Kidney epithelial cell (primary cell): Measurements from ENCODE around the gene PTPN3. TPM values are rescaled to one million over a fixed set of nuclear protein-coding genes. Genes with fewer than 3 reads are reported as not detected.
A peak's percentile ranks its signal among the peaks of the same experiment; 100 is the strongest.

ENCODE experiments used
- DNase-seq: peaks from one replicate; pipeline ENCODE4 v3.0.0-alpha.2; 2010; ENCODE audit warnings: low read depth
- H3K27me3 ChIP-seq: 2 replicates; pipeline ENCODE4 v1.6.0; 2011; ENCODE audit warnings: low read length; ENCODE audit not compliant: control insufficient read depth, insufficient read depth
- H3K36me3 ChIP-seq: 2 replicates; pipeline ENCODE4 v1.5.1; 2011; ENCODE audit warnings: low read length; ENCODE audit not compliant: control insufficient read depth, insufficient read depth
- H3K4me3 ChIP-seq: 2 replicates; pipeline ENCODE4 v1.5.1; 2011; ENCODE audit warnings: low read depth, mild to moderate bottlenecking, control low read depth, low read length
- total RNA-seq: library from RNA; depleted of rRNA; stranded (reverse); fragments of >200 nt; gene quantifications from 2 replicates; pipeline ENCODE4 v1.2.3, GENCODE V29; 2015
- TF ChIP-seq, protein P1 (sequence below): IDR thresholded peaks from 2 replicates; pipeline ENCODE4 v1.5.1; 2011; ENCODE audit warnings: mild to moderate bottlenecking, moderate library complexity, low read length, control low read depth, inconsistent platforms; ENCODE audit not compliant: insufficient read depth, poor library complexity, severe bottlenecking

Gene PTPN3
- total RNA-seq, 1 donor from 2014 or later = 33.6 TPM

DNA sequence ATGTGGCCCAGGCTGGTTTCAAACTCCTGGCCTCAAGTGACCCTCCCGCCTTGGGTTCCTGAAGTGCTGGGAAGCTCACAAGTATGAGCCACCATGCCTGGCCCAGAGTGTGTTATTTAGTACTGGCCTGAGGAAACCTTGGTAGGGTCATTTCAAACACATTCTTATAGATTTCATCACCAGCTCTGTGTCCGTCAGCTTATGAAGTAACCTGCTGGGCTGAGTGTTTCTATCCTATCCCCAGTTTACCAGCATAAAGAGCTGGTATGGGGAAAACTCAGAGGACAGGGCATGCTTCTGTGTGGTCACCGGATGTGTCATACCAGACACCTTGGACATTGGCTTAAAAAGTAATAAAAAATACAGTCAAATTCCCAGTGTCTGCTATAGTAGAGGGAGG is 45.3 kb downstream of the PTPN3 start:
- Histone ChIP-seq H3K36me3 (peaks cover 4% of the 10 kb centered on the region), H3K4me3 (no peak overlapping the region), H3K27me3 (no peaks in the 10 kb centered on the region)
- TF ChIP-seq, protein P1, sequence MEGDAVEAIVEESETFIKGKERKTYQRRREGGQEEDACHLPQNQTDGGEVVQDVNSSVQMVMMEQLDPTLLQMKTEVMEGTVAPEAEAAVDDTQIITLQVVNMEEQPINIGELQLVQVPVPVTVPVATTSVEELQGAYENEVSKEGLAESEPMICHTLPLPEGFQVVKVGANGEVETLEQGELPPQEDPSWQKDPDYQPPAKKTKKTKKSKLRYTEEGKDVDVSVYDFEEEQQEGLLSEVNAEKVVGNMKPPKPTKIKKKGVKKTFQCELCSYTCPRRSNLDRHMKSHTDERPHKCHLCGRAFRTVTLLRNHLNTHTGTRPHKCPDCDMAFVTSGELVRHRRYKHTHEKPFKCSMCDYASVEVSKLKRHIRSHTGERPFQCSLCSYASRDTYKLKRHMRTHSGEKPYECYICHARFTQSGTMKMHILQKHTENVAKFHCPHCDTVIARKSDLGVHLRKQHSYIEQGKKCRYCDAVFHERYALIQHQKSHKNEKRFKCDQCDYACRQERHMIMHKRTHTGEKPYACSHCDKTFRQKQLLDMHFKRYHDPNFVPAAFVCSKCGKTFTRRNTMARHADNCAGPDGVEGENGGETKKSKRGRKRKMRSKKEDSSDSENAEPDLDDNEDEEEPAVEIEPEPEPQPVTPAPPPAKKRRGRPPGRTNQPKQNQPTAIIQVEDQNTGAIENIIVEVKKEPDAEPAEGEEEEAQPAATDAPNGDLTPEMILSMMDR = no peak
- peak; percentile 63 for DNase-seq

- Histone ChIP-seq H3K36me3 (peaks cover 4% of the 10 kb centered on the region), H3K4me3 (no peak overlapping the region), H3K27me3 (no peaks in the 10 kb centered on the region)
- TF ChIP-seq, protein P1 = no peak
- DNase-seq = no peak
Observed at GRCh38 chr9:109451311-109452025, 46.6 kb downstream of the PTPN3 start.

- no peaks in the 10 kb centered on the region for H3K27me3 ChIP-seq
- no peak overlapping the region for H3K4me3 ChIP-seq
- no peak for DNase-seq
- TF ChIP-seq, protein P1 = no peak
- H3K36me3 ChIP-seq = peaks cover 5% of the 10 kb centered on the region
Observed at GRCh38 chr9:109450346-109450745, 47.8 kb downstream of the PTPN3 start.

GRCh38 chr9:109449036-109449798 is 48.9 kb downstream of the PTPN3 start:
- peaks cover 3% of the 10 kb centered on the region for H3K36me3 ChIP-seq
- no peak for DNase-seq
- TF ChIP-seq, protein P1 = no peak
- H3K4me3 ChIP-seq = no peak overlapping the region
- H3K27me3 ChIP-seq = no peaks in the 10 kb centered on the region

DNA sequence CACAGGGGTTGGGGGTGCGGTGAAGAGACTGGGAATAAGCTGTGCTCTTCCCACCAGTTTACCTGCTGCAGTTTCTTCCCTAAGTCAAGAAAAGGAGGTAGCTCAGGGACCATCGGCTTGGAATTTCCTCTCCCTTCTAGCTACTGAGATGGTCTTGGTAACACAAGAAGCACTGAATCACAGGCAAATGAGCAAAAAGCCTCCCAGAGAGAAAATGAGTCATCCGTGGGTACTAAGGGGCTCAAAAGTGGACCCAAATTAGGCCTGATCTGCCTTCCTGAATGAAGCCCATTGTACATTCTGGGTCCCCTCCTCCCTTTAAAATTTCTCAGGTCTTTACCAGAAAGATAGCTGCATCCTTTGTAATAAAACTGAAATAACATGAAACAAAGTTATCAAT is 49.9 kb downstream of the PTPN3 start:
- Histone ChIP-seq H3K36me3 (peaks cover 3% of the 10 kb centered on the region), H3K27me3 (no peaks in the 10 kb centered on the region), H3K4me3 (no peak overlapping the region)
- DNase-seq = no peak
- TF ChIP-seq, protein P1 = no peak
